ENCODE data around the gene OSBPL9.

GRCh38 chr1:51732701-51733425 is 116.0 kb downstream of the OSBPL9 start:
- no peak for TF ChIP-seq CTCF (IDR thresholded peaks at IDR 0.05; ENCODE audit: insufficient read depth, low read length)
- TF ChIP-seq, protein P1, sequence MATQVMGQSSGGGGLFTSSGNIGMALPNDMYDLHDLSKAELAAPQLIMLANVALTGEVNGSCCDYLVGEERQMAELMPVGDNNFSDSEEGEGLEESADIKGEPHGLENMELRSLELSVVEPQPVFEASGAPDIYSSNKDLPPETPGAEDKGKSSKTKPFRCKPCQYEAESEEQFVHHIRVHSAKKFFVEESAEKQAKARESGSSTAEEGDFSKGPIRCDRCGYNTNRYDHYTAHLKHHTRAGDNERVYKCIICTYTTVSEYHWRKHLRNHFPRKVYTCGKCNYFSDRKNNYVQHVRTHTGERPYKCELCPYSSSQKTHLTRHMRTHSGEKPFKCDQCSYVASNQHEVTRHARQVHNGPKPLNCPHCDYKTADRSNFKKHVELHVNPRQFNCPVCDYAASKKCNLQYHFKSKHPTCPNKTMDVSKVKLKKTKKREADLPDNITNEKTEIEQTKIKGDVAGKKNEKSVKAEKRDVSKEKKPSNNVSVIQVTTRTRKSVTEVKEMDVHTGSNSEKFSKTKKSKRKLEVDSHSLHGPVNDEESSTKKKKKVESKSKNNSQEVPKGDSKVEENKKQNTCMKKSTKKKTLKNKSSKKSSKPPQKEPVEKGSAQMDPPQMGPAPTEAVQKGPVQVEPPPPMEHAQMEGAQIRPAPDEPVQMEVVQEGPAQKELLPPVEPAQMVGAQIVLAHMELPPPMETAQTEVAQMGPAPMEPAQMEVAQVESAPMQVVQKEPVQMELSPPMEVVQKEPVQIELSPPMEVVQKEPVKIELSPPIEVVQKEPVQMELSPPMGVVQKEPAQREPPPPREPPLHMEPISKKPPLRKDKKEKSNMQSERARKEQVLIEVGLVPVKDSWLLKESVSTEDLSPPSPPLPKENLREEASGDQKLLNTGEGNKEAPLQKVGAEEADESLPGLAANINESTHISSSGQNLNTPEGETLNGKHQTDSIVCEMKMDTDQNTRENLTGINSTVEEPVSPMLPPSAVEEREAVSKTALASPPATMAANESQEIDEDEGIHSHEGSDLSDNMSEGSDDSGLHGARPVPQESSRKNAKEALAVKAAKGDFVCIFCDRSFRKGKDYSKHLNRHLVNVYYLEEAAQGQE (IDR thresholded peaks at IDR 0.05; ENCODE audit: insufficient replicate concordance, low read depth), result no peak
